CD14-positive monocyte (primary cell): ENCODE data around the gene WDR81. TPM values are rescaled to one million over a fixed set of nuclear protein-coding genes. Genes with fewer than 3 reads are reported as not detected.
A peak's percentile ranks its signal among the peaks of the same experiment; 100 is the strongest.
"Not testable (repeated sequence)": the region's sequence is repeated elsewhere in the genome, so short reads cannot be mapped to it uniquely, and the experiment has no call there.

Source experiments
- DNase-seq, 3 donors: peaks; one replicate each; pipeline ENCODE4 v3.0.0-alpha.2; 2011 to 2022
- H2AFZ ChIP-seq: 2 replicates; pipeline ENCODE4 v1.6.0; 2012; ENCODE audit warnings: mild to moderate bottlenecking, low read depth, low read length, inconsistent platforms; ENCODE audit not compliant: insufficient read depth, poor library complexity, severe bottlenecking
- H3K27ac ChIP-seq, 2 donors: 1 replicate in 1 of 2; 2 replicates in 1 of 2; pipeline ENCODE4 v1.5.1; 2012 to 2013; ENCODE audit warnings: low read length in 2 of 2, control low read depth in 1 of 2, inconsistent platforms in 1 of 2, low read depth in 1 of 2, mild to moderate bottlenecking in 1 of 2
- H3K27me3 ChIP-seq, 2 donors: one replicate each; pipeline versions ENCODE4 v1.6.0 to v1.6.1; 2011 to 2013; ENCODE audit warnings: low read length in 2 of 2; ENCODE audit not compliant: control insufficient read depth in 2 of 2, insufficient read depth in 2 of 2
- H3K36me3 ChIP-seq, 2 donors: replicated peaks in 1 of 2; 1 replicate in 1 of 2; 2 replicates in 1 of 2; pipeline versions ENCODE4 v1.5.1 to v1.6.1; 2012 to 2013; ENCODE audit warnings: low read length in 2 of 2, control low read depth in 1 of 2, inconsistent platforms in 1 of 2, mild to moderate bottlenecking in 1 of 2; ENCODE audit not compliant: insufficient read depth in 2 of 2, control insufficient read depth in 1 of 2
- H3K4me1 ChIP-seq, 2 donors: 1 replicate in 1 of 2; 2 replicates in 1 of 2; pipeline versions ENCODE4 v1.5.1 to v1.6.1; 2012 to 2013; ENCODE audit warnings: low read length in 2 of 2, control low read depth in 1 of 2, inconsistent platforms in 1 of 2, mild to moderate bottlenecking in 1 of 2, moderate library complexity in 1 of 2; ENCODE audit not compliant: insufficient read depth in 2 of 2, control insufficient read depth in 1 of 2
- H3K4me2 ChIP-seq: replicated peaks from 2 replicates; pipeline ENCODE3; 2012; ENCODE audit warnings: low read length, moderate library complexity, mild to moderate bottlenecking; ENCODE audit not compliant: poor library complexity, severe bottlenecking; ENCODE audit errors: extremely low read depth
- H3K4me3 ChIP-seq, 3 experiments: fragments of 200-600 bp in 1 of 3; sonication (generic) in 1 of 3; replicated peaks in 1 of 3; 1 replicate in 2 of 3; 2 replicates in 1 of 3; pipeline ENCODE4 v1.5.1; 2011 to 2013; ENCODE audit warnings: low read length in 3 of 3, mild to moderate bottlenecking in 3 of 3, control low read depth in 2 of 3, low read depth in 2 of 3, inconsistent platforms in 1 of 3, moderate library complexity in 1 of 3
- H3K79me2 ChIP-seq: 2 replicates; pipeline ENCODE4 v1.6.0; 2012; ENCODE audit warnings: mild to moderate bottlenecking, control low read depth, inconsistent platforms, low read length, moderate library complexity; ENCODE audit not compliant: insufficient read depth
- H3K9ac ChIP-seq: 2 replicates; pipeline ENCODE4 v1.6.0; 2017; ENCODE audit warnings: low read length, mild to moderate bottlenecking; ENCODE audit not compliant: insufficient read depth, poor library complexity, severe bottlenecking
- H3K9me3 ChIP-seq, 2 donors: replicated peaks in 1 of 2; 1 replicate in 1 of 2; 2 replicates in 1 of 2; pipeline versions ENCODE4 v1.5.1 to v1.6.1; 2012 to 2013; ENCODE audit warnings: low read length in 2 of 2, control low read depth in 1 of 2; ENCODE audit not compliant: control insufficient read depth in 1 of 2, insufficient read depth in 1 of 2
- H4K20me1 ChIP-seq: 2 replicates; pipeline ENCODE4 v1.6.0; 2012; ENCODE audit warnings: mild to moderate bottlenecking, low read length, control low read depth, moderate library complexity; ENCODE audit not compliant: insufficient read depth
- H3K27ac Mint-ChIP-seq, 7 donors: one replicate each; pipeline ENCODE4 v1.8.0; 2020; ENCODE audit warnings: mild to moderate bottlenecking in 7 of 7, mixed read lengths in 7 of 7, moderate library complexity in 6 of 7, inconsistent platforms in 2 of 7
- H3K27me3 Mint-ChIP-seq, 3 donors: one replicate each; pipeline ENCODE4 v1.8.0; 2021 to 2022; ENCODE audit warnings: low read depth in 3 of 3, mild to moderate bottlenecking in 3 of 3, mixed read lengths in 3 of 3, moderate library complexity in 3 of 3, inconsistent platforms in 1 of 3
- H3K36me3 Mint-ChIP-seq, 2 donors: one replicate each; pipeline ENCODE4 v1.8.0; 2020; ENCODE audit warnings: mixed read lengths in 2 of 2, inconsistent platforms in 1 of 2, mild to moderate bottlenecking in 1 of 2
- H3K4me1 Mint-ChIP-seq: one replicate; pipeline ENCODE4 v1.8.0; 2020; ENCODE audit warnings: mild to moderate bottlenecking, mixed read lengths
- H3K4me3 Mint-ChIP-seq, 2 donors: one replicate each; pipeline ENCODE4 v1.8.0; 2020; ENCODE audit warnings: mild to moderate bottlenecking in 2 of 2, mixed read lengths in 2 of 2, moderate library complexity in 1 of 2
- H3K9me3 Mint-ChIP-seq, 7 donors: one replicate each; pipeline ENCODE4 v1.8.0; 2020 to 2022; ENCODE audit warnings: mixed read lengths in 7 of 7, mild to moderate bottlenecking in 6 of 7, moderate library complexity in 6 of 7, inconsistent platforms in 2 of 7
- WGBS: methylation state at CpG from one replicate; pipeline ENCODE4 v1.1.5; 2013; ENCODE audit warnings: missing lambda C conversion rate; ENCODE audit not compliant: insufficient coverage; 5-methylcytosine and 5-hydroxymethylcytosine counted together
- intact Hi-C, 2 donors: fragments of 100-400 bp; cut with micrococcal nuclease; formaldehyde crosslinking; loops; one replicate each; pipeline versions ENCODE4 v1.15.0 to v1.15.1; 2023
- polyA plus RNA-seq, 3 donors: library from polyadenylated mRNA; depleted of rRNA in 1 of 3; unstranded in 2 of 3; stranded (reverse) in 1 of 3; fragments of 300-500 nt in 2 of 3; fragments of >200 nt in 1 of 3; fragmentation: Illumina TruSeq in 2 of 3; gene quantifications; 1 replicate in 2 of 3; 2 replicates in 1 of 3; pipeline ENCODE4 v1.2.3, GENCODE V29; 2012 to 2021
- TF ChIP-seq, protein P1 (sequence below): fragments of 200-600 bp; IDR thresholded peaks from one replicate; pipeline ENCODE4 v1.8.0; 2022; ENCODE audit warnings: antibody characterized with exemption, mild to moderate bottlenecking

The WDR81 gene
- polyA plus RNA-seq, 3 donors: 6.2 to 45.4 (median 8.8) TPM

DNA sequence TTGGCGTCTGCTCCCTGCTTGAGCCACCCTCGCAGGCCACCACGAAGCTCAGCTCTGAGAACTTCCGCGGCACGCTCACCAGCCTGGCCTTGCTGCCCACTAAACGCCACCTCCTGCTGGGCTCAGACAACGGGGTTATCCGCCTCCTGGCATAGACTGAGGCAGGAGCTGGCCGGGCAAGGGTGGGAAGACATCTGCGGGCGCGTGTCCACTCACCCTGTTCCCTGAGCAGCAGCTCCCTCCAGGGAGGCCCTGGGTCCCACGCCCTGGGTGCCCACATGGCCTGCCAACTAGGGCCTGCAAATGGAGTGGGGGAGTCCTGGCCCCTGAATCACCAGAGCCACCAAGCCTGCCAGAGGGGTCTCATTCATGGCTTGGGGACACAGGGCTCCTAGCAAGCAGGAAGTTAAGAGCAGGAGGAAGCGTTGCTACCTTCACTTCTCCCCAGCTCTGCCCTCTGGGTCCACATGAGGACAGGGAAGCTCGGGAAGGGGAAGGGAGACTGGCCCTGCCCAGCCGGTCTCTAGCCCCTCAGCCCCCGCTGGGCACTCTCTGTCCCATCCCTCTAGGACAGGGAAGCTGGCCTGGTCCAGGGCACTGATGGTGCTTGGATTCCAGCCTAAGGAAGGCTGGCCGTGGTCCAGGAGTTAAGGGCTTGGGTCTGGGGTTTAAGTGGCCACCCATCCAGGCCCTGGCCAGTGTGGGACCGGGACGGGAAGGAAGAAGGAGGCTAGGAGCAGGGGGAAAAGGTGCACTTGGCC is 13.2 kb downstream of the WDR81 start:
- peaks cover 46 to 56% of the 10 kb centered on the region in 2 donors for H3K36me3 ChIP-seq
- H3K27me3 ChIP-seq: no peaks in the 10 kb centered on the region
- no peak overlapping the region for H3K4me2 ChIP-seq
- 91% methylated on average over 18 of the region's 21 CpGs for WGBS
- H3K4me1 ChIP-seq: peaks cover 0 to 22% of the 10 kb centered on the region in 2 donors
- peaks cover 0 to 3% (median 0%) of the 10 kb centered on the region in 7 donors for H3K9me3 Mint-ChIP-seq
- H4K20me1 ChIP-seq: peaks cover 33% of the 10 kb centered on the region
- no peaks in the 10 kb centered on the region for H3K9me3 ChIP-seq
- peaks cover 0 to 4% (median 1%) of the 10 kb centered on the region in 3 donors for H3K27me3 Mint-ChIP-seq
- H3K4me3 ChIP-seq: no peak overlapping the region
- peaks cover 9% of the 10 kb centered on the region for H3K4me1 Mint-ChIP-seq
- H3K79me2 ChIP-seq: no peaks in the 10 kb centered on the region
- H3K9ac ChIP-seq: no peak overlapping the region
- peak overlapping the region in 5 of 7 donors; percentile 26 to 83 (median 41) for H3K27ac Mint-ChIP-seq
- peak overlapping the region; percentile 20 to 53 for H3K27ac ChIP-seq
- H2AFZ ChIP-seq: no peak overlapping the region
- H3K4me3 Mint-ChIP-seq: no peak overlapping the region
- no peak for DNase-seq
- intact Hi-C loops: no loop called here
- TF ChIP-seq, protein P1, sequence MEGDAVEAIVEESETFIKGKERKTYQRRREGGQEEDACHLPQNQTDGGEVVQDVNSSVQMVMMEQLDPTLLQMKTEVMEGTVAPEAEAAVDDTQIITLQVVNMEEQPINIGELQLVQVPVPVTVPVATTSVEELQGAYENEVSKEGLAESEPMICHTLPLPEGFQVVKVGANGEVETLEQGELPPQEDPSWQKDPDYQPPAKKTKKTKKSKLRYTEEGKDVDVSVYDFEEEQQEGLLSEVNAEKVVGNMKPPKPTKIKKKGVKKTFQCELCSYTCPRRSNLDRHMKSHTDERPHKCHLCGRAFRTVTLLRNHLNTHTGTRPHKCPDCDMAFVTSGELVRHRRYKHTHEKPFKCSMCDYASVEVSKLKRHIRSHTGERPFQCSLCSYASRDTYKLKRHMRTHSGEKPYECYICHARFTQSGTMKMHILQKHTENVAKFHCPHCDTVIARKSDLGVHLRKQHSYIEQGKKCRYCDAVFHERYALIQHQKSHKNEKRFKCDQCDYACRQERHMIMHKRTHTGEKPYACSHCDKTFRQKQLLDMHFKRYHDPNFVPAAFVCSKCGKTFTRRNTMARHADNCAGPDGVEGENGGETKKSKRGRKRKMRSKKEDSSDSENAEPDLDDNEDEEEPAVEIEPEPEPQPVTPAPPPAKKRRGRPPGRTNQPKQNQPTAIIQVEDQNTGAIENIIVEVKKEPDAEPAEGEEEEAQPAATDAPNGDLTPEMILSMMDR: no peak
- H3K36me3 Mint-ChIP-seq: peaks cover 44 to 51% of the 10 kb centered on the region in 2 donors

DNA sequence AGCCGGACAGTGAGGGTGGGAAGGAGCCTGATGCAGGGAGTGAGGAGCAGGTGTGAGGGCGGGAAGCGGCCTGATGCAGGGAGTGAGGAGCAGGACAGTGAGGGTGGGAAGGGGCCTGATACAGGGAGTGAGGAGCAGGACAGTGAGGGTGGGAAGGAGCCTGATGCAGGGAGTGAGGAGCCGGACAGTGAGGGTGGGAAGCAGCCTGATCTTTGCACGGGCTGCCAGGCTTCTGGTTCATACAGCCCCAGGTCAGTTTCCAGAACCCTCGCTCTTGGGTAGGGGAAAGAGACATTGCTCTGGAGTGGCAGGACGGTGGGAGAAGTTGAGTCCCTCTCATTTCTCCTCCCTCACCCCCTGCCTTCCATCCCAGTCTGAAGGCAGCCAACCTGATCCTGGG is 17.4 kb downstream of the WDR81 start:
- Histone ChIP-seq H3K4me1 (peaks cover 0 to 13% of the 10 kb centered on the region in 2 donors), H3K36me3 (peaks cover 14% of the 10 kb centered on the region in 2 donors), H4K20me1 (peaks cover 14% of the 10 kb centered on the region)
- H3K27me3 Mint-ChIP-seq, H3K27me3 ChIP-seq, H3K4me3 ChIP-seq, DNase-seq, H3K9me3 ChIP-seq, H3K4me1 Mint-ChIP-seq, H3K79me2 ChIP-seq, H2AFZ ChIP-seq, H3K4me3 Mint-ChIP-seq, intact Hi-C loops, H3K9ac ChIP-seq, H3K27ac ChIP-seq, H3K9me3 Mint-ChIP-seq, H3K4me2 ChIP-seq: not testable (repeated sequence)
- Mint-ChIP-seq H3K36me3 (peaks cover 14% of the 10 kb centered on the region in 2 donors), H3K27ac (peak overlapping the region in 1 of 7 donors; percentile 9)
- WGBS: 100% methylated on average over 1 of the region's 7 CpGs
